Measurements from ENCODE around the gene ZNF280D.

The ZNF280D gene

GRCh38 chr15:56774356-56774755 lies 41.0 kb upstream of the ZNF280D start:
- Histone ChIP-seq H3K4me3 (ENCODE audit: low read length in 2 of 2) (no peak overlapping the region), H3K4me2 (ENCODE audit: insufficient read depth, low read length, poor library complexity, severe bottlenecking) (no peak overlapping the region), H2AK5ac (ENCODE audit: low read depth, low read length) (no peak overlapping the region), H2BK120ac (ENCODE audit: low read depth, low read length) (no peak overlapping the region), H3K9me3 (replicated peaks in 1 of 2; ENCODE audit: control insufficient read depth in 2 of 2, insufficient read depth in 1 of 2, low read depth in 1 of 2, low read length in 2 of 2) (no peaks in the 10 kb centered on the region), H3K14ac (ENCODE audit: low read length) (no peak overlapping the region), H4K8ac (ENCODE audit: low read depth, low read length) (no peak overlapping the region), H2BK5ac (ENCODE audit: low read length) (no peak overlapping the region), H3K27ac (replicated peaks; ENCODE audit: low read length) (no peak overlapping the region), H2AFZ (ENCODE audit: low read length) (no peak overlapping the region), H3K23ac (ENCODE audit: low read depth, low read length, poor library complexity) (no peak overlapping the region), H3K9ac (ENCODE audit: low read depth, low read length, poor library complexity) (no peak overlapping the region), H2BK15ac (ENCODE audit: low read length) (no peak overlapping the region), H3K27me3 (ENCODE audit: control insufficient read depth in 3 of 3, insufficient read depth in 3 of 3, low read depth in 1 of 3, low read length in 3 of 3) (no peaks in the 10 kb centered on the region), H2BK12ac (ENCODE audit: low read length) (no peak overlapping the region), H3K36me3 (replicated peaks in 1 of 2; ENCODE audit: control insufficient read depth in 2 of 2, insufficient read depth in 2 of 2, low read length in 2 of 2) (no peaks in the 10 kb centered on the region), H4K91ac (ENCODE audit: low read depth, low read length, poor library complexity) (no peak overlapping the region), H3K18ac (ENCODE audit: low read length) (no peak overlapping the region), H3K4me1 (ENCODE audit: control insufficient read depth in 2 of 2, insufficient read depth in 1 of 2, low read depth in 1 of 2, low read length in 2 of 2) (no peaks in the 10 kb centered on the region), H3K4ac (ENCODE audit: low read length) (no peak overlapping the region), H3K79me1 (ENCODE audit: low read depth, low read length) (no peaks in the 10 kb centered on the region)
- DNase-seq (ENCODE audit: low spot score), result no peak
- no CpG with 5 or more reads among the region's 2 CpGs for WGBS, 2 donors (ENCODE audit: extremely low coverage in 2 of 2, insufficient read length in 2 of 2, insufficient replicate concordance in 1 of 2)

GRCh38 chr15:56772868-56773639 lies 39.7 kb upstream of the ZNF280D start:
- WGBS, 2 donors (ENCODE audit: extremely low coverage in 2 of 2, insufficient read length in 2 of 2, insufficient replicate concordance in 1 of 2), result no CpG with 5 or more reads among the region's 6 CpGs
- no peak overlapping the region for H3K4me3 ChIP-seq (ENCODE audit: low read length in 2 of 2)
- H2BK120ac ChIP-seq (ENCODE audit: low read depth, low read length), result no peak overlapping the region

DNA sequence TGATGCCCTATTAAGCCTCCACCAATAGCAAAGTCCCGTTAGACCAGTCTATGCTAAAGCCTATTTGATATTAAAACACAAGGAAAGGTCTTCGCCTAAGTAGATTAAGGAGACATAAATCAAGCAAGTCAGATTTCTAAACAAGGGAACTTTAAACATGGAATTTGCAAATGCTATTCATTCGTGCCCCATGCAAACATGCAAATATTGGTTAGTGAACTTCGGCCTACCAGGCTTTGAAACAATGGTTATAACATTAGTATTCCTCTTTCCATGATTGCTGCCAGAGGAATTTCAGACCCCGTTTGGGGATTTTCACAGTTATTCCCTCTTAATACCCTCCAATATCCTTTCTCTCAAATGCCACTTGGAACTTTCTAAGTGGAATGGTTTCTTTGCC lies 36.9 kb upstream of the ZNF280D start:
- no peak overlapping the region for H3K18ac ChIP-seq (ENCODE audit: low read length)
- no peak overlapping the region for H3K4ac ChIP-seq (ENCODE audit: low read length)
- no peak overlapping the region for H3K4me3 ChIP-seq (ENCODE audit: low read length in 2 of 2)
- H3K14ac ChIP-seq (ENCODE audit: low read length), result no peak overlapping the region
- no peak overlapping the region for H3K23ac ChIP-seq (ENCODE audit: low read depth, low read length, poor library complexity)
- no peak overlapping the region for H2AK5ac ChIP-seq (ENCODE audit: low read depth, low read length)
- no peak overlapping the region for H4K91ac ChIP-seq (ENCODE audit: low read depth, low read length, poor library complexity)
- no peak overlapping the region for H2BK12ac ChIP-seq (ENCODE audit: low read length)
- no peak for DNase-seq (ENCODE audit: low spot score)
- H3K4me1 ChIP-seq (ENCODE audit: control insufficient read depth in 2 of 2, insufficient read depth in 1 of 2, low read depth in 1 of 2, low read length in 2 of 2), result no peaks in the 10 kb centered on the region
- no CpG with 5 or more reads among the region's 5 CpGs for WGBS, 2 donors (ENCODE audit: extremely low coverage in 2 of 2, insufficient read length in 2 of 2, insufficient replicate concordance in 1 of 2)
- H3K27me3 ChIP-seq (ENCODE audit: control insufficient read depth in 3 of 3, insufficient read depth in 3 of 3, low read depth in 1 of 3, low read length in 3 of 3), result no peaks in the 10 kb centered on the region
- H3K27ac ChIP-seq (replicated peaks; ENCODE audit: low read length), result no peak overlapping the region
- no peak overlapping the region for H2BK5ac ChIP-seq (ENCODE audit: low read length)
- no peak overlapping the region for H3K9ac ChIP-seq (ENCODE audit: low read depth, low read length, poor library complexity)
- H2BK120ac ChIP-seq (ENCODE audit: low read depth, low read length), result no peak overlapping the region
- no peaks in the 10 kb centered on the region for H3K36me3 ChIP-seq (replicated peaks in 1 of 2; ENCODE audit: control insufficient read depth in 2 of 2, insufficient read depth in 2 of 2, low read length in 2 of 2)
- H3K4me2 ChIP-seq (ENCODE audit: insufficient read depth, low read length, poor library complexity, severe bottlenecking), result no peak overlapping the region
- no peak overlapping the region for H2AFZ ChIP-seq (ENCODE audit: low read length)
- no peaks in the 10 kb centered on the region for H3K9me3 ChIP-seq (replicated peaks in 1 of 2; ENCODE audit: control insufficient read depth in 2 of 2, insufficient read depth in 1 of 2, low read depth in 1 of 2, low read length in 2 of 2)
- H4K8ac ChIP-seq (ENCODE audit: low read depth, low read length), result no peak overlapping the region
- H3K79me1 ChIP-seq (ENCODE audit: low read depth, low read length), result no peaks in the 10 kb centered on the region
- H2BK15ac ChIP-seq (ENCODE audit: low read length), result no peak overlapping the region

More at GRCh38 chr15:56772868-56773639, 39.7 kb upstream of the ZNF280D start:
- Histone ChIP-seq H3K4me1 (ENCODE audit: control insufficient read depth in 2 of 2, insufficient read depth in 1 of 2, low read depth in 1 of 2, low read length in 2 of 2) (no peaks in the 10 kb centered on the region), H3K9me3 (replicated peaks in 1 of 2; ENCODE audit: control insufficient read depth in 2 of 2, insufficient read depth in 1 of 2, low read depth in 1 of 2, low read length in 2 of 2) (no peaks in the 10 kb centered on the region), H3K4ac (ENCODE audit: low read length) (no peak overlapping the region), H3K27me3 (ENCODE audit: control insufficient read depth in 3 of 3, insufficient read depth in 3 of 3, low read depth in 1 of 3, low read length in 3 of 3) (no peaks in the 10 kb centered on the region), H2AK5ac (ENCODE audit: low read depth, low read length) (no peak overlapping the region), H2BK15ac (ENCODE audit: low read length) (no peak overlapping the region), H3K23ac (ENCODE audit: low read depth, low read length, poor library complexity) (no peak overlapping the region), H3K4me2 (ENCODE audit: insufficient read depth, low read length, poor library complexity, severe bottlenecking) (no peak overlapping the region), H2BK5ac (ENCODE audit: low read length) (no peak overlapping the region), H3K14ac (ENCODE audit: low read length) (no peak overlapping the region), H2BK12ac (ENCODE audit: low read length) (no peak overlapping the region), H3K79me1 (ENCODE audit: low read depth, low read length) (no peaks in the 10 kb centered on the region), H3K27ac (replicated peaks; ENCODE audit: low read length) (no peak overlapping the region), H3K36me3 (replicated peaks in 1 of 2; ENCODE audit: control insufficient read depth in 2 of 2, insufficient read depth in 2 of 2, low read length in 2 of 2) (no peaks in the 10 kb centered on the region), H3K9ac (ENCODE audit: low read depth, low read length, poor library complexity) (no peak overlapping the region), H4K8ac (ENCODE audit: low read depth, low read length) (no peak overlapping the region), H2AFZ (ENCODE audit: low read length) (no peak overlapping the region), H3K18ac (ENCODE audit: low read length) (no peak overlapping the region), H4K91ac (ENCODE audit: low read depth, low read length, poor library complexity) (no peak overlapping the region)
- no peak for DNase-seq (ENCODE audit: low spot score)

DNA sequence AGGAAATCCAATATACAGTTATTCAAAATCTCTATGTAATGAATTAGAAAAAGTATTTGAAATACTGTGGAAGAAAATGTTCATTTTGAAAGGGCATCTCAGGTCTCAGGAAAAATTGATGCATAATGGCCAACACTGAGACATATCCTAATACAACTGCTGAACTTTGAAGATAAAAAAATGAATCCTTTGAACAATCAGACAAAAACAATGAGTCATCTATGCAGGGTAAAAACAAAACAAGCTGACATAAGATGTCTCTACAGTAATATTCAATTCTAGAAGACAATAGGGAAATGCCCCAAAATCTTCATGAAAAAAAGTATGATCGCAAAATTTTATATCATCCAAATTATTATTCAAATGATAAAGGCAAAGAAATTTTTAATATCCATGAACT lies 34.0 kb upstream of the ZNF280D start:
- Histone ChIP-seq H3K23ac (ENCODE audit: low read depth, low read length, poor library complexity) (no peak overlapping the region), H3K36me3 (replicated peaks in 1 of 2; ENCODE audit: control insufficient read depth in 2 of 2, insufficient read depth in 2 of 2, low read length in 2 of 2) (no peaks in the 10 kb centered on the region), H2BK12ac (ENCODE audit: low read length) (no peak overlapping the region), H3K9me3 (replicated peaks in 1 of 2; ENCODE audit: control insufficient read depth in 2 of 2, insufficient read depth in 1 of 2, low read depth in 1 of 2, low read length in 2 of 2) (no peaks in the 10 kb centered on the region), H4K8ac (ENCODE audit: low read depth, low read length) (no peak overlapping the region), H3K4me1 (ENCODE audit: control insufficient read depth in 2 of 2, insufficient read depth in 1 of 2, low read depth in 1 of 2, low read length in 2 of 2) (no peaks in the 10 kb centered on the region), H3K27me3 (ENCODE audit: control insufficient read depth in 3 of 3, insufficient read depth in 3 of 3, low read depth in 1 of 3, low read length in 3 of 3) (no peaks in the 10 kb centered on the region), H3K27ac (replicated peaks; ENCODE audit: low read length) (no peak overlapping the region), H2BK120ac (ENCODE audit: low read depth, low read length) (no peak overlapping the region), H4K91ac (ENCODE audit: low read depth, low read length, poor library complexity) (no peak overlapping the region), H3K14ac (ENCODE audit: low read length) (no peak overlapping the region), H3K4ac (ENCODE audit: low read length) (no peak overlapping the region), H3K4me2 (ENCODE audit: insufficient read depth, low read length, poor library complexity, severe bottlenecking) (no peak overlapping the region), H3K4me3 (ENCODE audit: low read length in 2 of 2) (no peak overlapping the region), H2AFZ (ENCODE audit: low read length) (no peak overlapping the region), H3K18ac (ENCODE audit: low read length) (no peak overlapping the region), H2AK5ac (ENCODE audit: low read depth, low read length) (no peak overlapping the region), H3K9ac (ENCODE audit: low read depth, low read length, poor library complexity) (no peak overlapping the region), H2BK15ac (ENCODE audit: low read length) (no peak overlapping the region), H3K79me1 (ENCODE audit: low read depth, low read length) (peaks cover 1% of the 10 kb centered on the region), H2BK5ac (ENCODE audit: low read length) (no peak overlapping the region)
- no CpG with 5 or more reads among the region's 1 CpG for WGBS, 2 donors (ENCODE audit: extremely low coverage in 2 of 2, insufficient read length in 2 of 2, insufficient replicate concordance in 1 of 2)
- no peak for DNase-seq (ENCODE audit: low spot score)
